NCI-H2227 treated with DMSO at 0.1 percent for 48 hours (cell line): ENCODE measurements around the gene SOBP.
A peak's percentile ranks its signal among the peaks of the same experiment; 100 is the strongest.
"Not testable (repeated sequence)": the region's sequence is repeated elsewhere in the genome, so short reads cannot be mapped to it uniquely, and the experiment has no call there.

Experiments used
- DNase-seq: peaks from one replicate; lab custom pipeline; 2025; lab: John Stamatoyannopoulos, UW

Gene SOBP

DNA sequence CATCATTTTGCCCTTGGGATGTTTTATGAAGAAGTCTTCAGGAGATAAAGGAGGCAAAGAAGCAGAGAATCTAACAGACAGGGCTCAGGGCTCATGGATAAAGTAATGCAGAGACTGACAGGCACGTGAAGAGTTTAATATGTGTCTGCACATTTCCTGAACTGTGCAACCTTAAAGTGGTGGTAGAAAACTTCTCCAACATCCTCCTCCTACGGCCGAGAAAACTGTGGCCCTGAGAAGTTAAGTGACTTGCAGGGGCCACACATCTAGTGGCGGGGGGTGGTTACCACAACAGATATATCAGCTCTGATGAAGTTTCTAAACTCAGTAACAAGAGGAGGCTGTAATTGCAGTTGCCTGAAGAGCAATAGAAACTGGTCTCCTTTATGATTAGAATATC is 61.0 kb downstream of the SOBP start:
- DNase-seq: no peak

GRCh38 chr6:107553121-107553520 is 63.2 kb downstream of the SOBP start:
- not testable (repeated sequence) for DNase-seq

GRCh38 chr6:107554326-107554725 is 64.4 kb downstream of the SOBP start:
- no peak for DNase-seq

DNA sequence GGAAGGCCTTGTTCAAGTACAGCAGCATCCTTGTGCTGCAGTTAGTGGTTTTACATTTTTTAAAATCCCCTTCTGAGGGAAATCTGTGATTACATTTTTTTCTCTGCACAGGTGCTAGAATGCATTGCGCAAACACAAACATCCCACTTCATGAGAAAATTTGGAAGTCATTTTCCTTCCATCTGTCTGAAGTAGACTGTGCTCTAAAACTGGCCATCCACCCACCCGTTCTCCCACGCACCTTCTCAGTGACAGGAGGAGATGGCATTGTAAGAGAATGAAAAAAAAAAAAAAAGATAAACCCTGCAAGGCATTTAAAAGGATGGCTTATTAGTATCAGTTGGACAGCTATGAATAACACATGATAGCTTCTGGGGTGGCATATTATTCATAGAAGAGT is 65.0 kb downstream of the SOBP start:
- no peak for DNase-seq

DNA sequence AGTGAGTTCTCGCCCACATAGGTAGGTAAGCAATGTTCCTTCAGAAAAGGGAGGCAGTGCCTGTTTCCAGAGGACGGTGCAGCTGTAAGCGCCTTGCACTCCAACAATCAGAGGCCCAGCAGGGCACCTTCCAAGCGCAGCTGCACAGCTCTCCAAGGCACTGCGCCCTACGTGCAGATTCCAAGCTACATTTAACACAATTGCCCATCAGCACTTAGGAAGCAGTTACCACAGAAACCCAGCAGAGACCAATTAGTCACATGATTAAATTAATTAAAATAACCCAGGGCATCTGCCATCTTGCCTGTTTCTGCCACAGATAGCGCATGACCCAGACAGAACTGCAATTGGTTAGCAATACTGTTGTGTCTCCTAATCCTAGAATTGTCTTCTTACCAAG is 65.5 kb downstream of the SOBP start:
- peak; percentile 72 for DNase-seq

- no peak for DNase-seq
Measured at GRCh38 chr6:107556082-107556481, 66.2 kb downstream of the SOBP start.

GRCh38 chr6:107557698-107558097 is 67.8 kb downstream of the SOBP start:
- DNase-seq: no peak

DNA sequence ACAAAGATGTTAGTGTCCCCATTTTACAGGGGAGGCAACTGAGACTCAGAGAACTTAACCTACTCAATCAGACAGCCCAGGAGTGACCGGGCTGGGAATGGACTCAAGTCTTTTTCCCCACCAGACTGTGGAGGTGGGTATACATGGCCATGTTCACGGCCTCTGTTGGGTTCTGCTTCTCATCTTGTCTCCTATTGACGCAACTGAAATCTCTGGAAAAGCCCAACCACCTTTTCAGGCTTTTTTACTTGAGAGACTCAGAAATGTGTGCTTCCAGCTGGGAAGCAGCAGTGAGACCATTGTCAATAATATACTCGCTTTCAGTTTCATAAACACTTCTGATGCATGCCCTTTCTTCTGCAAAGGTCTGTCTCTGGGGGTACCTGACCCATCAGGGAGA is 70.7 kb downstream of the SOBP start:
- peak; percentile 51 for DNase-seq

GRCh38 chr6:107561306-107561705 is 71.4 kb downstream of the SOBP start:
- DNase-seq: peak; percentile 17

DNA sequence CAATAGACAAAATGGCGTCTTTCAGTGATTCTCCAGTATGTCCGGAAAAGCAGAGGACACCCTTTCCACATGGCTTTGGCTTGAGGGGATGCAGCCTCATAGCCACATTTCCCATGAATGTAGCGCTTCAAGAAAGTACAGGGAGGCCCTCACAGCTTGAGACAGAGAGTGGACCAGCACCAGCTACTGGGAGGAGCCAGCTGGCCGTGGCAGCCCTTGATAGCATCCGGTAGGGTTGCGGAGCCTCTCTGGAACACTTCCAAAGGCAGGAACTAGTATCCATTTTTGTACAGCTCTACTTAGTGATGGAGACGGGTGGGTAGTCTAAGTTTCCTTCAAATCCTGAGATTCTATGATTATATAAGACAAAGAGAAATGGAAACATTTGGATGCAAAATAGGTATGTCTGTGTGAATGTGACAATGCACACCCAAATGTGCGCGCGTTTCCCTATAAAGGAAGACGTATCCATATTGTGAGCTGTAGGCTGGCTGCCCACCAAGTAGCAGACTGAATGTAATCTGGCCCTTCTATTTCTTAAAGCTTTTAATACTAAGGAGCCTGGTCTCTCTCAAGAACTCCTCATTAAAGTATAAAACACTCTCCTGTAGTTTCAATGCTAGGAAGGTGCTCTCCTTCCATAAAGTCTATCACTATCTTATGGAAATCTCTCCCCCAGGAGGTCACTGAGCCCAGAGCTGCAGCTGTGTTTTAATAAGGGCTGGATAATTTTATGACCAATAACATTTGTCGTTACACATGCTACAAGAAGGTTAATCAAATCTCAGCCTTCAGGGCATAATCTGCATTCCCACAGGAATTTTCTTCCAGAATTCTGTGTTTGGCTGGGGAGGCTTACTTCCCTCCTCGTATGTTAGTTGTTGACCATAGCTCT is 74.0 kb downstream of the SOBP start:
- no peak for DNase-seq

DNA sequence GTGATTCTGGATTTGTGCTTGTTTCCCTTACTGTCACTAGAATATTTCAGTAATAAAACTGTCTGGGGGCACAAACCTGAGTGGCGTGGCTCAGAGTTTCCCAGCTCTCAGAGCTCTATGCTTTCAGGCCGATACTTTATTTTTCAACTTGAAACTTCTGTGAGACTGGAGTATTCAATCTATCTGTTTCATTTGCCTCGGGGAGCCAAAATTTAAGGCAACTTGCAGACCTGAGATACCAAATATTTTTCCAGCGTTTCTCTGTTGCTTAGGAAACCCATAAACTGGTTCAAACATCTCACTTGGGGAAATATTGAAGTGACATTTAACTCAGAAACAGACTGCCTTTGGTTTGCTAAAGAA is 74.7 kb downstream of the SOBP start:
- no peak for DNase-seq

- DNase-seq: no peak
Measured at GRCh38 chr6:107565165-107565723, 75.3 kb downstream of the SOBP start.

DNA sequence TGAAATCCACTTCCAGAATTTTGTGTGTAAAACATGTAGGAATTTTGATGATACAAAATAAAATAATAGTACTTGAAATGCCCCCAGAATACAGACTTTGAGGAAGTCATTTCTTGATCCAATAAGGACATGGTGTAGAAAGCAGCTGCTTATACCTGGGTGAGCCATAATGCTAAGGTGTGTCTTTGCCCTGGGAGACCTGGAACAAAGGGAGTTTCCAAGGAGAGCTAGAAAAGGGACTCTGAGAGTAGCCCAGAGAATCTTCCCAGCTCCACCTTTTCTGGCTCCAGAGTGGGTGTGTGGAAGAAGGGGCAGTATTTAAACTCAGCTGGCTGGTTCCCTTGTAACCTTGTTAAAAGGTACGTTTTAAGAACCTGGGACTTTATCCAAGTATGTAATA is 77.7 kb downstream of the SOBP start:
- DNase-seq: no peak

DNA sequence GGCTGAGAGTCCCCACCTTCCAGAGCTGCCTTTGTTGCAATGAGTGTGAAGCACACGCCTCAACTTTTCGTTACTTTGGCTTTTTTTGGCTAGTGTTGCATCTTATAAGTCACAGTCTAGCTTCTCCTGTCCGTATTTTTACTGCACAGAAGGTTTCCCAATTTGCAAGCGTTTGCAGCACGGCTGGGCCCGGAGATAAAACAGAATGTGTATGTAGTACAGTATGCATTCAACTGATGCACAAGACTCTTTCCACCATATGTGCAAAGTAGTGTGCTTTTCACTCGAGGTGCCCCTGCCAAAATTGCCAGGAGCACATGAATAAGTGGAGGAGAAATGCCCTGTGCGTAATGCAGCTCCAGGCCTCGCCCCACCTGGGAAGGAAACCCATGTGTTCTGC is 79.6 kb downstream of the SOBP start:
- DNase-seq: no peak

DNA sequence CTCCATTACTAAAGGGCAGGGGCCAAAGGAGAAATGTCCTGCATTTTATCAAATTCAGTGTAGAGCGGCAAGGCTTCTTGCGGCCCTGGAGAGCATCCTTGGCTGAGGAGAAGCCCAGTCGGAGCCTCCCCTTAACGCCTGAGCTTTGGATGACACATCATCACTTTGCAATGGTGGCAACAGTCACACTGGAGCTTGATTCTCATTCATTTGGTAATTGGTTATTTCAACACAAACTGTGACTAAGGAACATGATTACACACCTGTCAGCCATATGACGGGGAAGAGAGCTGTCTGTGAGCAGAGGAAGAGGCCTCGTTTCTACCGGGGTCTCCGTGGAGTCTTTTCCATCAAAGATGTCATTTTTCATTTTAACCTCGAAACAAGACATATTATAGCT is 81.4 kb downstream of the SOBP start:
- DNase-seq: no peak

- DNase-seq: no peak
Measured at GRCh38 chr6:107572886-107573285, 83.0 kb downstream of the SOBP start.

- no peak for DNase-seq
Measured at GRCh38 chr6:107574856-107575255, 84.9 kb downstream of the SOBP start.

- no peak for DNase-seq
Measured at GRCh38 chr6:107576852-107577251, 86.9 kb downstream of the SOBP start.

DNA sequence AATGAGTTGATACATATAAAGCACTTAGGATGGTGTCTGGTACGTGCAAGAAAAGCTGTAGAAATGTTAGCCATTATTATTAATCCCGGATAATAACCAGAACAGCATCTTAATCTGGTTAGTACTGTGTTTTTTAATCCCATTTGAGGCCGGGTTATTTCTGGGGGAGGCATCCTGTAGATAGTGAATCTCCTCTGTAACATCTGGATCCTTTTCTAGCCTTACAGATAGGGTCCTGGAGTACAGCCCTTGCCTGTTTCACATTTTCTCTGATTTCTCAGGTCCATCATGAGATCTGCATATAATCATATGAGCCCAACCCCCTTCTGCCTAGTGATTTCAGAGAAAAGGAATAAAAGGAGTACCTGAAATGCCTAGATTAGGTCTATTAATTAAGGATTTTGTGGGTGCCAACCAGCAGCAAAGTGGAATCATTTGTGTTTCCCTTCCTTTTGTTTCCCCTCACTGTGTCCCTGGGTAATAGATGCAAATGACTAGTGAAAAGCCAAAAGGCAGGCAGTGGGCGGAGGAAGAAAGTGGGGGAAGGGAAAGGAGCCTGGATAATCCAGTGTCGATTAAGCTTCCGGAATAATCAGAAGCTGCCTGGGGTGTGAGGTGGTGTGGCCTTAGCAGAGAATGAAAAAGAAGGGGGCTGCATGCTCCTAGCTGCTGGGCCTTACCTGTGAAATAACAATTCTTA is 88.9 kb downstream of the SOBP start:
- no peak for DNase-seq

DNA sequence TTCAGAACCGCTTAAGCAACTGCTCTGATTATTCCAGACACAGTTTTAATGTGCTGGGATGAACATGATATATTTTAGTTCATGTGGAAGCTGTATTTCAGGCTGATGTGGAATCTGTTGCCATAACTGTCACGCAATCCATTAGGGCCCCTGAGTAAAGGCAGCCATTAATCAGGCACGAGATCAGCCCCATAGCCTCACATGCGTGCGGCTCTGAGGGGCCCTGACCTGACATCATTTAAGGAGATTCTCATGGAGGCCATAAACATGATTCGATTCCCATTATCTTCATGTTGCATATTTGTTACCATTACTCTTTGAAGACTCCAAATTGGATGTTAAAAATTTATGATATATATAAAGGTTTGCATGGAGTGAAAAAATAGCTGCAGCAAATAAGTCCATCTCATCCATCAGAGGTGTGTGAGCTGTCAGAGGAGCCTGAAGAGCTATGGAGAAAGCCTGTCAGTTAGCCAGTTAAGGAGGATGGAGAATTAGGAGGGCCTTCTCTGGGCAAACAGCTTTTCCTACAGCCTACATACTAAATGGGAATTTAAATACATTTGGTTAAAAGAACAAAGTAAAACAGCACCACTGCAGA is 89.6 kb downstream of the SOBP start:
- DNase-seq: no peak

- no peak for DNase-seq
Measured at GRCh38 chr6:107582086-107582485, 92.2 kb downstream of the SOBP start.

DNA sequence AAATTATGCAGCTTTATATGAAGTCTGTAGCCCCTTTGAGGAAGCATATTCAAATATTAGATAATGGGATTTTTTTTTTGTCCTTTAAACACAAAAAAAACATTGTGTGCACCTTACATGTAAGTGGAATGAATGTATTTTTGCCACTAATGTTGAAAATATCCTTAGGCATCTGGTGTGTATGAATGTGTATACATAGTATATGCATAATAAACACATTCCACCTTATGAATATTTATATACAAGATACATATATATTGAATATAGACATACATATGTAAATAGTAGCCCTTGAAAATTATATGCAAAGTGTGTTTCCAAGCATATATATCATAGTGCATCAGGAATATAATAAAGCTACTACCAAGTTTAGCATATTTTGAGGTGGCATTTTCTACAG is 94.8 kb downstream of the SOBP start:
- DNase-seq: no peak
